Osteocyte (in vitro differentiated cells): Measurements from ENCODE around the gene PALD1. TPM values are rescaled to one million over a fixed set of nuclear protein-coding genes. Genes with fewer than 3 reads are reported as not detected.

Source experiments
- DNase-seq: peaks from one replicate; pipeline ENCODE4 v3.0.0; 2021; ENCODE audit warnings: mixed read lengths; ENCODE audit not compliant: unreplicated experiment; ENCODE audit errors: extremely low spot score
- H3K27ac Mint-ChIP-seq: one replicate; pipeline ENCODE4 v1.8.0; 2021; ENCODE audit warnings: mild to moderate bottlenecking, mixed read lengths; ENCODE audit not compliant: unreplicated experiment
- H3K27me3 Mint-ChIP-seq: one replicate; pipeline ENCODE4 v1.8.0; 2021; ENCODE audit warnings: mixed read lengths; ENCODE audit not compliant: unreplicated experiment
- H3K36me3 Mint-ChIP-seq: one replicate; pipeline ENCODE4 v1.8.0; 2021; ENCODE audit warnings: mixed read lengths; ENCODE audit not compliant: unreplicated experiment
- H3K4me1 Mint-ChIP-seq: one replicate; pipeline ENCODE4 v1.8.0; 2021; ENCODE audit warnings: mixed read lengths; ENCODE audit not compliant: unreplicated experiment
- H3K4me3 Mint-ChIP-seq: one replicate; pipeline ENCODE4 v1.8.0; 2021; ENCODE audit warnings: mild to moderate bottlenecking, moderate library complexity, mixed read lengths; ENCODE audit not compliant: unreplicated experiment
- H3K9me3 Mint-ChIP-seq: one replicate; pipeline ENCODE4 v1.8.0; 2021; ENCODE audit warnings: mixed read lengths; ENCODE audit not compliant: unreplicated experiment
- total RNA-seq: library from RNA; stranded (reverse); gene quantifications from 2 replicates; pipeline ENCODE4 v1.2.1, GENCODE V29; 2021
- TF ChIP-seq, protein P1 (sequence below): fragments of 200-600 bp; sonication (generic); IDR thresholded peaks from 2 replicates; pipeline ENCODE4 v1.5.0; 2021; ENCODE audit warnings: antibody characterized with exemption, mild to moderate bottlenecking, moderate library complexity

The PALD1 gene
- total RNA-seq, 1 donor from 2014 or later = 3.1 TPM

GRCh38 chr10:70474780-70475179 lies 3.8 kb upstream of the PALD1 start:
- peaks cover 11% of the 10 kb centered on the region for H3K27me3 Mint-ChIP-seq
- no peaks in the 10 kb centered on the region for H3K36me3 Mint-ChIP-seq
- H3K9me3 Mint-ChIP-seq = no peaks in the 10 kb centered on the region
- no peak for DNase-seq
- no peak overlapping the region for H3K4me3 Mint-ChIP-seq
- H3K27ac Mint-ChIP-seq = no peak overlapping the region
- H3K4me1 Mint-ChIP-seq = peaks cover 10% of the 10 kb centered on the region
- TF ChIP-seq, protein P1, sequence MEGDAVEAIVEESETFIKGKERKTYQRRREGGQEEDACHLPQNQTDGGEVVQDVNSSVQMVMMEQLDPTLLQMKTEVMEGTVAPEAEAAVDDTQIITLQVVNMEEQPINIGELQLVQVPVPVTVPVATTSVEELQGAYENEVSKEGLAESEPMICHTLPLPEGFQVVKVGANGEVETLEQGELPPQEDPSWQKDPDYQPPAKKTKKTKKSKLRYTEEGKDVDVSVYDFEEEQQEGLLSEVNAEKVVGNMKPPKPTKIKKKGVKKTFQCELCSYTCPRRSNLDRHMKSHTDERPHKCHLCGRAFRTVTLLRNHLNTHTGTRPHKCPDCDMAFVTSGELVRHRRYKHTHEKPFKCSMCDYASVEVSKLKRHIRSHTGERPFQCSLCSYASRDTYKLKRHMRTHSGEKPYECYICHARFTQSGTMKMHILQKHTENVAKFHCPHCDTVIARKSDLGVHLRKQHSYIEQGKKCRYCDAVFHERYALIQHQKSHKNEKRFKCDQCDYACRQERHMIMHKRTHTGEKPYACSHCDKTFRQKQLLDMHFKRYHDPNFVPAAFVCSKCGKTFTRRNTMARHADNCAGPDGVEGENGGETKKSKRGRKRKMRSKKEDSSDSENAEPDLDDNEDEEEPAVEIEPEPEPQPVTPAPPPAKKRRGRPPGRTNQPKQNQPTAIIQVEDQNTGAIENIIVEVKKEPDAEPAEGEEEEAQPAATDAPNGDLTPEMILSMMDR = no peak

GRCh38 chr10:70475661-70476060 lies 2.9 kb upstream of the PALD1 start:
- Mint-ChIP-seq H3K4me1 (peaks cover 12% of the 10 kb centered on the region), H3K9me3 (no peaks in the 10 kb centered on the region), H3K27ac (no peak overlapping the region), H3K36me3 (no peaks in the 10 kb centered on the region), H3K4me3 (no peak overlapping the region), H3K27me3 (peaks cover 11% of the 10 kb centered on the region)
- TF ChIP-seq, protein P1 = no peak
- no peak for DNase-seq

DNA sequence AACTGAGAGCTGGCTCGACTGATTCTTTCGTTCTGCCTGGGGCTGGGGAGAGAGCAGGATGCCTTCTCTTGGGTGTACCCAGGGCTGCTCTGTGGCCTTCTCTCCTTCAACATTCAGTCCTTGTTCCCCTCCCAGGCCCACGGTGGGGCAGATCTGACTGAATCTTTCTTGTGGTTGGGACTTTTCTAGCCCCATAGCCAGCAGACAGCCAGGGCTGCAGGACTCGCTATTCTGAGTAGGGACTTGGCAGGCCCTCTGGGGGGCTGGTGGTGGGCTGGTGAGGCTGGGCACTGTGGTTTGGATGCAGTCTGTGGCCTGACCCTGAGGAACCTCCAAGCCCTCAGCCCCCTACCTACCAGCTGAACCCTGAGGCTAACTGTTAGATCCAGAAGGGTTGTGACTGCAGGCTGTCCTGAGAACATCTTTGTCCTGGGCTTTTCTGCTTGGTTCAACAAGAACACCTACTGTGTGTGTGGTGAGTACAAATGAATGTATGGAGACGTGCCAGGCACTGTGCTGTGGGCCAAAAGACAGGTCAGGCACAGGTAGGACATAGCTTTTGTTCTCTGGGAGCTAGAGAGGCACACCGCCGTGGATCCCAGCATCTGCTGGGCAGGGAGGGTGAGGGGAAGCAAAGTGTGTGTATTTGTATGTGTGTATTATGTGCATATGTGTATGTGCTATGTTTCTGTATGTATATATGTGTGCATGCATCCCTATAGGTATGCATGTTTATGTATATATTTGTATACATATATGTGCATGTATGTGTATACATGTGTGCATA lies 2.1 kb upstream of the PALD1 start:
- Mint-ChIP-seq H3K27me3 (peaks cover 11% of the 10 kb centered on the region), H3K27ac (no peak overlapping the region), H3K36me3 (no peaks in the 10 kb centered on the region), H3K4me3 (no peak overlapping the region), H3K4me1 (peaks cover 12% of the 10 kb centered on the region), H3K9me3 (no peaks in the 10 kb centered on the region)
- DNase-seq = no peak
- TF ChIP-seq, protein P1 = no peak

DNA sequence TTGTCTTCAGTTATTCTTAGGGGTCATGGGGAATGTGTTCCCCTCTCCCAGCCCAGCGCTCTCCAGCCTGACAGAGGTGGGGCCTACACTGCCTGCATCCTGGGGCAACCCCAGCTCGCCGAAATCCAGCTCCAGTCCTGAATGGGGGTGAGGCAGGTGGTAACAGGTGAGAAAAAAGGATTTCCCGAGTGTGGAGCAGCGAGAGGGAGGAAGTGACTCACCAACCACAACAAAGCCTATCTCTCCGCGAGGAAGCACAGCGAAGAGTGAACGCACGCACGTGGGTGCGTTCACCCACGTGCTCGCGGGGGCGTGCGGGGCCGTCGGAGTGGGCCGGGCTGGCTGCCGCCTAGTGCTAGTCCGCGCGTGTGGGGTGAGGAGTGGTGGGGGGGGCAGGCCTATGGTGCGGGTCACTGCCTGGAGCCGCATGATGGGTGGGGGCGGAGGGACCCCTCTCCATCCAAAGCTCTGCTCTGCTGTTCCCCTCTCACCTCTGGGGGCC lies 855 bp upstream of the PALD1 start:
- Mint-ChIP-seq H3K9me3 (no peaks in the 10 kb centered on the region), H3K27ac (no peak overlapping the region), H3K27me3 (peaks cover 11% of the 10 kb centered on the region), H3K36me3 (no peaks in the 10 kb centered on the region), H3K4me1 (peaks cover 20% of the 10 kb centered on the region), H3K4me3 (peak overlapping the region; percentile 75)
- TF ChIP-seq, protein P1 = no peak
- DNase-seq = no peak

DNA sequence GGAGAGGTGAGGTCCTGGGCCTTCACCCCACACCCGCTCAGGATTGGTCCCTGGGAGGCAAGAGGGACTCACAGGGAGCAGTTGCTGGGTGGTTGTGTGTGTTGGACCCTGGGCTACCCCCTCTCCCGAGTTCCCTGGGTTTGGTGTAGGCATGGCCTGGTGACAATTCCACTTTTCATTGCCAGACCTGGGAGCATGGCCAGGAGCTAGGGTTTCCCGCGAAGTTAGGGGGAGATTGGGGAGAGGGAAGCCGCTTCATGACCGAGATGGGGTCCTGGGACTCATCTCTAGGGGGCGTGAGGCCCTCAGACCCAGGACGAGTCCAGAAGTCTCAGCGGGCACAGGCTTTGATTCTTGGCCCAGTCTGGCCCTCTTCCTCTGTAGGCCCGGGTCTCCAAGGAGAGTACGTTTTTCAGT lies 606 bp downstream of the PALD1 start:
- Mint-ChIP-seq H3K27me3 (peaks cover 8% of the 10 kb centered on the region), H3K9me3 (no peaks in the 10 kb centered on the region), H3K4me3 (peak overlapping the region; percentile 64), H3K4me1 (peaks cover 31% of the 10 kb centered on the region), H3K27ac (no peak overlapping the region), H3K36me3 (no peaks in the 10 kb centered on the region)
- DNase-seq = no peak
- TF ChIP-seq, protein P1 = no peak
